ENCODE data around the gene NPBWR2. TPM values are rescaled to one million over a fixed set of nuclear protein-coding genes. Genes with fewer than 3 reads are reported as not detected.

NPBWR2 gene
- total and polyA plus RNA-seq, 2 experiments from 2014 or later: not detected

GRCh38 chr20:64067005-64067632 lies 40.2 kb downstream of the NPBWR2 start:
- H3K4me2 ChIP-seq: no peak overlapping the region
- Mint-ChIP-seq H3K27ac (no peak overlapping the region), H3K36me3 (ENCODE audit: low read depth) (no peaks in the 10 kb centered on the region), H3K9me3 (no peaks in the 10 kb centered on the region), H3K4me1 (peaks cover 31% of the 10 kb centered on the region), H3K4me3 (no peak overlapping the region), H3K27me3 (ENCODE audit: insufficient read depth, low read depth, poor library complexity) (peaks cover 13% of the 10 kb centered on the region)
- H2AFZ ChIP-seq: no peak overlapping the region
- peaks cover 3% of the 10 kb centered on the region; the same call in 1 of the 2 replicates for H3F3A ChIP-seq (replicated peaks; ENCODE audit: low read depth)
- H3K27ac ChIP-seq (ENCODE audit: low read depth): no peak overlapping the region
- H3K9me2 ChIP-seq (ENCODE audit: insufficient read depth): no peaks in the 10 kb centered on the region
- H3K4me3 ChIP-seq: no peak overlapping the region
- DNase-seq (ENCODE audit: low spot score) (no peak), ATAC-seq (no peak)
- no peaks in the 10 kb centered on the region for H3K79me2 ChIP-seq (replicated peaks; ENCODE audit: insufficient read depth)
- no peaks in the 10 kb centered on the region for H4K20me1 ChIP-seq (replicated peaks; ENCODE audit: insufficient read depth)
- no peaks in the 10 kb centered on the region for H3K36me3 ChIP-seq (ENCODE audit: insufficient read depth)
- no peak for TF ChIP-seq ZNF114 (CRISPR knock-in tag; IDR thresholded peaks at IDR 0.05)
- no peak for TF ChIP-seq CTCF (conservative IDR thresholded peaks at IDR 0.05; ENCODE audit: low read depth in 2 of 2)
- TF ChIP-seq EZH2 (IDR thresholded peaks at IDR 0.05; ENCODE audit: low read depth, unreplicated experiment): no peak
- TF ChIP-seq CREB1 (CRISPR knock-in tag; IDR thresholded peaks at IDR 0.05; ENCODE audit: low read depth): no peak
- no peak for TF ChIP-seq POLR2AphosphoS5 (IDR thresholded peaks at IDR 0.05; ENCODE audit: low read depth)
- no peak for TF ChIP-seq JUNB (IDR thresholded peaks at IDR 0.05; ENCODE audit: unreplicated experiment)
- no peak for TF ChIP-seq NANOG (IDR thresholded peaks at IDR 0.05; ENCODE audit: borderline replicate concordance)
- TF ChIP-seq ZNF331 (CRISPR knock-in tag; IDR thresholded peaks at IDR 0.05; ENCODE audit: low read depth): no peak
- no peak for TF ChIP-seq EZH2phosphoT487 (IDR thresholded peaks at IDR 0.05; ENCODE audit: unreplicated experiment)
- TF ChIP-seq REST (IDR thresholded peaks at IDR 0.05; ENCODE audit: unreplicated experiment): no peak
- TF ChIP-seq STAT1 (IDR thresholded peaks at IDR 0.05; ENCODE audit: unreplicated experiment): no peak
- no peak for TF ChIP-seq ETS1 (IDR thresholded peaks at IDR 0.05)
- no peak for TF ChIP-seq ZNF462 (CRISPR knock-in tag; IDR thresholded peaks at IDR 0.05)
- peaks cover 15% of the 10 kb centered on the region; the same call in 1 of the 2 replicates for H3K4me1 ChIP-seq (ENCODE audit: insufficient read depth)
- no peaks in the 10 kb centered on the region for H3K27me3 ChIP-seq (ENCODE audit: insufficient read depth)

All from GM23338 (cell line).